Stimulated activated CD4-positive, alpha-beta T cell treated with anti-CD3 and anti-CD28 coated beads, Interleukin-15, amount 100 ng/mL, for 48 hours (primary cell): ENCODE measurements around the gene EXT2.

Experiments used
- DNase-seq, 2 donors: peaks; one replicate each; pipeline ENCODE4 v3.0.0-alpha.2; 2020; ENCODE audit warnings: low read depth in 2 of 2

EXT2 gene

GRCh38 chr11:44243086-44243485 lies 147.6 kb downstream of the EXT2 start:
- no peak for DNase-seq

GRCh38 chr11:44243595-44244343 lies 148.3 kb downstream of the EXT2 start:
- no peak for DNase-seq

- DNase-seq: no peak
These were observed 149.3 kb downstream of the EXT2 start for GRCh38 chr11:44244639-44245310.

- no peak for DNase-seq
These were observed 151.2 kb downstream of the EXT2 start for GRCh38 chr11:44246726-44247125.

GRCh38 chr11:44247508-44247907 lies 152.0 kb downstream of the EXT2 start:
- DNase-seq: no peak

GRCh38 chr11:44248109-44248508 lies 152.6 kb downstream of the EXT2 start:
- no peak for DNase-seq

- DNase-seq: no peak
These were observed 154.9 kb downstream of the EXT2 start for GRCh38 chr11:44250421-44250820.

GRCh38 chr11:44252999-44253602 lies 157.6 kb downstream of the EXT2 start:
- DNase-seq: no peak

GRCh38 chr11:44255406-44256071 lies 160.1 kb downstream of the EXT2 start:
- DNase-seq: no peak

- no peak for DNase-seq
These were observed 161.3 kb downstream of the EXT2 start for GRCh38 chr11:44256673-44257291.

- no peak for DNase-seq
These were observed 162.1 kb downstream of the EXT2 start for GRCh38 chr11:44257338-44258189.

- no peak for DNase-seq
These were observed 162.7 kb downstream of the EXT2 start for GRCh38 chr11:44258190-44258489.

- DNase-seq: no peak
These were observed 163.5 kb downstream of the EXT2 start for GRCh38 chr11:44258839-44259420.

- no peak for DNase-seq
These were observed 164.6 kb downstream of the EXT2 start for GRCh38 chr11:44260081-44260480.

GRCh38 chr11:44261800-44262591 lies 166.5 kb downstream of the EXT2 start:
- DNase-seq: no peak

GRCh38 chr11:44263738-44264437 lies 168.4 kb downstream of the EXT2 start:
- DNase-seq: no peak

GRCh38 chr11:44264438-44264749 lies 168.9 kb downstream of the EXT2 start:
- DNase-seq: no peak

- DNase-seq: no peak
These were observed 169.3 kb downstream of the EXT2 start for GRCh38 chr11:44264761-44265160.

GRCh38 chr11:44266056-44266780 lies 170.7 kb downstream of the EXT2 start:
- DNase-seq: no peak
